ENCODE measurements around the gene RBM10.
A peak's percentile ranks its signal among the peaks of the same experiment; 100 is the strongest.

The RBM10 gene

GRCh38 chrX:47177079-47177478 lies 32.1 kb downstream of the RBM10 start:
- no peak for DNase-seq (ENCODE audit: low read depth)

DNA sequence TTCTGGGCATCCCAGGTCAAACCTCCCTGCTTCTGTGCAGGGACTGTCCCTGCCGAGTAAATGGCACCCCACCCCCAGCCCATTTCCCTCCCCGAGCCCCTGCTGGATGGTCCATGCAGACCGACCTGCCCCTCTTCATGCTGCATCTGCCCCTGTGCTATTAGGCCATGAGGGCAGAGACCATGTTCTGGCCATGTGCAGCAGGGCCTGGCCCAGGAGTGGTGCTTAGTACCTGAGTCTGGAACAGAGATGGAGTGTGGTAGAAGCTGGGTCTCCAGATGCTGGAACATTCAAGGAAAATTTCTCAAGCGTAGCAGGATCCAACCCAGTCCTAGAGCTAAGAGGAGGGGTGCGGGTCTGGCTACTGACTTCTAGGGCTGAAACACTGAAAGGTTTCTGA lies 33.3 kb downstream of the RBM10 start:
- no peak for DNase-seq (ENCODE audit: low read depth)

DNA sequence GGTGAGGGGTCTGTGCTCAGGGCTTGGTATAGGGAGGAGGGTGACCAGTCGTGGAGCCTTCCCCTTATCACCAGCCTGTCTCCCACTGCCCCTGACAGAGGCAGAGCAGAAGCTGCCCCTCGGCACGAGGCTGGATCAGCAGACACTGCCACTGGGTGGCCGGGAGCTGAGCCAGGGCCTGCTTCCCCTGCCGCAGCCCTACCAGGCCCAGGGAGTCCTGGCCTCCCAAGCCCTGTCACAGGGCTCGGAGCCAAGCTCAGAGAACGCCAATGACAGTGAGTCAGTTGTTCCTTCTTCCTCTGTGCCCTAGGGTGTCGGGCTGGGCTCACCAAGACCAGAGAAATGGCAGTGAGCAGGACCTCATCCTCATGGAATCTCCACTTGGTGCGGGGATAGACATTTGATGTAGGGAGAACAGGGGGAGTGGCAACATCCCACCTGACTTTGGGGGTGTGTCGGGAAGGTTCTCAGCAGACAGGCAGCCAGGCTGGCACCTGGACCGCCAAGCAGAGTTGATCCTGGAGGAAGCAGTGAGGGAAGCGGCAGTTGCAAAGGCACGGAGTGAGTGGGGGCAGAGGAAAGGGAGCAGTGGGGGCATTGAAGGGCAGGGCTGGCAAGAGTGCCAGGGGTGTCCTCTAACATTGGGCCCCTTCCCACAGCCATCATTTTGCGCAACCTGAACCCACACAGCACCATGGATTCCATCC lies 34.4 kb downstream of the RBM10 start:
- DNase-seq (ENCODE audit: low read depth) = peak; percentile 59

DNA sequence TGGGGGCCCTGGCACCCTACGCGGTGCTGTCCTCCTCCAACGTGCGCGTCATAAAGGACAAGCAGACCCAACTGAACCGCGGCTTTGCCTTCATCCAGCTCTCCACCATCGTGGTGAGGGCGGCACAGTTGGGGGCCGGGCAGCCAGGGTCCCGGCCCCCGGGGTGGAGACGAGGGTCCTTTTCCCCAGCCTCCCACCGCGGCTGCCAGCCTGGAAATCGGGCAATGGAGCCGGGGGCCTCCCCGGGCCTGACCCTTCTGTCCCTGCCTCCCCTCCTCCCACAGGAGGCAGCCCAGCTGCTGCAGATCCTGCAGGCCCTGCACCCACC lies 34.9 kb downstream of the RBM10 start:
- no peak for DNase-seq (ENCODE audit: low read depth)

DNA sequence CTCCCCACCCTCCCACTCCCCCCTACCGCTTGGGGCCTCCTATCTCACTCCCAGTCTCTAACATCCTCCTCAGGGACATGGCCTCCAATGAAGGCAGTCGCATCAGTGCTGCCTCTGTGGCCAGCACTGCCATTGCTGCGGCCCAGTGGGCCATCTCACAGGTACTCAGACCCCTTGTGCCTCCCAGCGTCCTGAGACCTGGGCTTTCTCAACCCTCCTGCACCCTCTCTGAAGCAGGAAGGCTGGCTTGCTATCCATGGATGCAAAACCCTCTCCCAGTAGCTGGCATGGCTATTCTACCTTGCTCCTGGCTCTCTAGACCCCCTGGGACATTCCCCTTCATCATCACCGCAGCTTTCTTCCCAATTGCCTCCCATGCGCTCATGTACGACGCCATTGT lies 35.3 kb downstream of the RBM10 start:
- DNase-seq (ENCODE audit: low read depth) = no peak

GRCh38 chrX:47181301-47181700 lies 36.3 kb downstream of the RBM10 start:
- DNase-seq (ENCODE audit: low read depth) = no peak

- DNase-seq (ENCODE audit: low read depth) = no peak
Observed at GRCh38 chrX:47182106-47182700, 37.2 kb downstream of the RBM10 start.

DNA sequence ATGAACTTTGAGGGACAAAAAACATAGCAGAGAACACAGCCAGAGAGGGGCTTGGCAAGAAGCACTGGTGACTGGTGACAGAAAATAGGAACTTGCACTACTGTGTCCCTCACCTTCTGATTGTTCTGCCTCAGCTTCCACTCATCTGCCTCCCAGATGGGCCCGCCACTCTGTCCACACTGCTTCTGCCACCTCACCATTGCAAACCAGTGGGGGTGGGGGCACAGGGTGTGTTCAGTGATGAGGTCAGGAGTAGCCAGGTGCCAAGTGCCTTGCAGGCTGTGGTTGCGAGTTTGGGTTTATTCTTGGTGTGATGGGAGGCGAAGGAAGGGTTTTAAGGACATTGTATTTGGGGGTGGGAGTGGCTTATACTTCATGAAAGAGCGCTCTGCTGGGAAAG lies 39.5 kb downstream of the RBM10 start:
- DNase-seq (ENCODE audit: low read depth) = no peak

GRCh38 chrX:47185241-47185640 lies 40.2 kb downstream of the RBM10 start:
- DNase-seq (ENCODE audit: low read depth) = no peak

DNA sequence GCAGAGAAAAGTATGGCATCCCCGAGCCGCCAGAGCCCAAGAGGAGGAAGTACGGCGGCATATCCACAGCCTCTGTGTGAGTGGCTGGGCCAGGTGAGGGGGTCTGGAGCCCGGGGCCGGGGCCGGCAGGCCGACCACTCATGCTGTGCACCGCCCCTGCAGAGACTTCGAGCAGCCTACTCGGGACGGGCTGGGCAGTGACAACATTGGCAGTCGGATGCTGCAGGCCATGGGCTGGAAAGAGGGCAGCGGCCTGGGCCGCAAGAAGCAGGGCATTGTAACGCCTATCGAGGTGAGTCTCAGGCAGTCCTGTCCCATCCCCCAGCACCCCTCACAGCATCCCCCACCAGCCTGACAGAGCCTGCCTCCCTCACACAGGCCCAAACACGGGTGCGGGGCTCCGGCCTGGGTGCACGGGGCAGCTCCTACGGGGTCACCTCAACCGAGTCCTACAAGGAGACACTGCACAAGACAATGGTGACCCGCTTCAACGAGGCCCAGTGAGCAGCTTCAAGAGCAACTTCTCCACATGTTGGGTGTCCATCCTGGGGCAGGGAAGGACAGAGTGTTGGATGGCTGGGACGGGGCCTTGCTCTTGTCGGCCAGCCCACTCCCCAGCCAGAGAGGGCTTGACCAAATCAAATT lies 41.2 kb downstream of the RBM10 start:
- no peak for DNase-seq (ENCODE audit: low read depth)

- DNase-seq (ENCODE audit: low read depth) = no peak
Observed at GRCh38 chrX:47187106-47187677, 42.2 kb downstream of the RBM10 start.

GRCh38 chrX:47189906-47190305 lies 44.9 kb downstream of the RBM10 start:
- no peak for DNase-seq (ENCODE audit: low read depth)

DNA sequence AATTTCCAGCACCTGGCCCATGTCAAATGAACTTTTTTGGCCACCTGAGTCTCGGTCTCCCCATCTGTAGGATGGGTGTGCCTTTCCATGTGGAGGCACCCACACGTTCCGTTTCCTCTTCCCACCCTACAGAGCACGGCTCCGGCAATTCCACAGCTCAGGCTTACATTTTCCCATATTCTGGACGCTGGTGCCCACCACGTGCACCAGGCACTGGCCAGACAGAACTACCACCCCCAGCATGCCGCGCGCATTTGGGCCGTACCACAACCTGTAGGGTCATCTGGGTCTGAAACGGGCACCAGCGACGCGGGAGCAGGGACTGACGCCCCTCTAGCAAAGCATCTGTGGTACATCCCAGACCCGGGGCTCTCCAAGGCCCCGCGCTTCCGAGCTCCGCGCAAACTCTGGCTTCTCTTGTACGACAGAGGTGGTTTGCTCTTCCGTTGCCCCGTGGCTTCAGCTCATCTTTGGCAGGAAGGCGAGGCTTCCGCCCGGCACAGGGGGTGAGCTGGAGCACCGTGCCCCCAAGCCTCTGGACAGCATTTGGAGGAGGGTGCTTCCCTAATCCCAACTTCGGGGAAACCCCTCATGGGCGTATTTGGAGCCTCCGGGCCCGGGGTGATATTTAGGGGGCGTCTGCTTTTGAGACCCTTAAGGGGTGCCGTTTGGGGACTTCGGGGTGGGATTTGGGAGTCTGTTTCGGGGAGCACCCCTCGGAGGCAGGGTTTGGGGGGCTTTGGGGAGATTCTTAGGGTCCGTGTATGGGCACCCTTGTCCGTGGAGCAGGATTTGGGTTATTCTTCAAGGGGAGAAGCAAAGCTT lies 45.6 kb downstream of the RBM10 start:
- peak; percentile 45 for DNase-seq (ENCODE audit: low read depth)

GRCh38 chrX:47191331-47191730 lies 46.3 kb downstream of the RBM10 start:
- DNase-seq (ENCODE audit: low read depth) = no peak

DNA sequence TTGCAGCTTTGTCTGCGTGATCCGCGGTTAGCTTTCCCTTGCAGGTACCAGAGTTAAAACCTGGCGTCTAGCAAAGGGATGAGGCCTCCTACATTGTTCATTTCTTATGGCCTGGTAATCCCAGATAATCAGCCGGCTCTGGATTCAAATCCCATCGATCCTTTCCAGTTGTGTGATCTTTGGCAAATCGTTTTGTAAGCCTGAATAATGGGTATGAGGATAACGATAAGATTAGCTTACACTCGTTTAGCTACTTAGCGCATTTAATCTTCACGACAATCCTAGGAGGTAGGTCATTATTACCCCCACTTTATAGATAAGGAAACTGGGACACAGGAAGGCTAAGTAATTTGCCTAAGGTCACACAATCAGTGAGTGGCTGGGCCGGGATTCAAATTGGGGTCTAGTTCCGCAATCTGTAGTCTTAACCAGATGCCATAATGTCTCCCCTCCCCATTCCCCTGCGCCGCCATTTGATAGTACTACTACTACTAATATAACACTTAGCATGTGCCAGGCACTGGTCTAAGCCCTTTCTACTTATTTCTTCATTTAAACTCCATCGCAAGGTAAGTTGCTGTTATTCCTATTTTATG lies 46.9 kb downstream of the RBM10 start:
- no peak for DNase-seq (ENCODE audit: low read depth)

DNA sequence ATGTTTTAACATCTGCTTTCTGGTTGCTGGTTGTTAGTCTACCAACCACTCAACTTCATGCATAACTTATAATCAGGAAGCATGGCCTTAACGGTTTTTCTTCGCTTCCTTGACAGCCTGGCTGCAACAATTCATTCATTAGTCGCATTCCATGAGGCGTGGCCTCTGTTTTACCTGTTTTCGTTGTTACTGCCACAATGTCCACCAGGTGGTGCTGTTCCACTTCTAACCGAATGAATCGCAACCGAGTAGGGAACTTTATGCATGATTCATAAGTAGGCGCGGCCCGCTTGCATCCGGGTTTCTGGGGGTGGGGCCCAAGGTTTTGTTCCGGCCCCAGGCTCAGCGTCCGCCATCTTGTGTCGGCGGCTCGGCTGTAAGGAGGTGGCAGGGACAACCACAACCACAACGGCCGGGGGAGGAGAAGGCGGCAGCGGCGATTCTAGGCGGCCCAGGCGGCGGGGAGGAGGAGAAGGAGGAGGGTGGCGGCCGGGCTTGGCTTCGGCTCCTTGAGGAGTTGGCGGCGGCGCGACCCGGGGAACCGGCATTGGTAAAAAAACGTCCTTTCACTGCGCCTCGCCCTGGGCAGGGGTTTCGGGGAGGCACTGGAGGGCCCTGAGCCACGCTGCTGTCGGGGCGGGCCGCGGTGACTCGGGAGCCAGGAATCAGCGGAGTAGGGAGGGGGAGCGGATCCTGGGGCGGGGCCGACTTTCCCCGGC lies 48.6 kb downstream of the RBM10 start, which contains the start of gene UBA1:
Gene UBA1, plus strand, starts transcription at position 355 of the 719 bp plus-strand sequence. CDS start 4,974 bp downstream, outside the sequence.
- peak; percentile 80 for DNase-seq (ENCODE audit: low read depth)

GRCh38 chrX:47194194-47194787 lies 49.3 kb downstream of the RBM10 start:
- DNase-seq (ENCODE audit: low read depth) = no peak

- no peak for DNase-seq (ENCODE audit: low read depth)
Observed at GRCh38 chrX:47196098-47196497, 51.1 kb downstream of the RBM10 start.

DNA sequence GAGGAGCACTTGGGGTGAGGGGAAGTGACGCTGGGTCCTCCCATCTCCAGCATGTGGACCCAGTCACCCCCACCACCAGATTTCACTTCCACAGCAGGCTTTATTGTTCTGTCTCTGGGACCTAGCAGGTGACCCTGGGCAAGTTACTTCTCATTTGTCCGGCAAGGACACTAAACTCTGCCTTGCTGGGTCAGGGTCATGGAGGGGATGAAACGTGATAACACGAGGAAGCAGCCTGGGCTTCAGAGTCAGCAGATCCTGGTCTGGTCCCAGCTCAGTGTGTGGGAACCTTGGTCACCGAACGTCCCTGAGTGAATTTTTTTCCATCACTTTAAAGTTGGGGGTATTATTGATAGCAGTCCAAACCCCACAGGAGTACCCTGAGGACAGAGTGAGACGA lies 52.5 kb downstream of the RBM10 start:
- DNase-seq (ENCODE audit: low read depth) = no peak

DNA sequence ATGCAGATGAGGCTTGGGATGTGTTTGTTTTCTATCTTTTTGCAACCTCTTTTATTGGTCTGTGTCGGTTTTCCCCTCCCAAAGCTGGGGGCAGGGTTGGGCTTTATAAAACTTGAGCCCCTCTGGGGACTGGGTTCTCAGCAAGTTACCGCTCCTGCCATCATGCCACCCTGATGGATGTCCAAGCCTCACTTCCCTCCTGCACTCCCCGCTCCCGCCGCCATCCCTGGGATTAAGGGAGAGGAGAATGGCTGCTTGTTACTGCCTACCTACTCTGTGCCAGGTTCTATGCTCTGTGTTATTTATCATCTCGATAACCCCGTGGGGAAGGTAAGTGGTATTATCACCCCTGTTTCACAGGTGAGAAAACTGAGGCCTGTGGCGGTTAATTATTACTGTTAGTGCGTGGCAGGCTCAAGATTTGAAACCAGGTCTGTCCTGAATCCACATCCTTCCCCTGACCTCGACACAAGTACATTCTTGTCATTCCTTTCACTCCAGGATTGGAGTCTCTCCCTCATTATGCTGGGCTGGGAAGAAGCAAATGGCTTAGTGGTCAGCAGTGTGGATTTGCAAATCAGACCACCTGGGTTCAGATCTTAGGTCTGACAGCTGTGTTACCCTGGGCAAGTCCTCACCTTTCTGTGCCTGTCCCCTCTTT lies 53.1 kb downstream of the RBM10 start:
- DNase-seq (ENCODE audit: low read depth) = no peak
